CD4-positive, alpha-beta T cell treated with Interleukin-17A for 4 hours (primary cell): ENCODE measurements around the gene FXR2.
"Not testable (repeated sequence)": the region's sequence is repeated elsewhere in the genome, so short reads cannot be mapped to it uniquely, and the experiment has no call there.

ENCODE experiments used
- DNase-seq: peaks from one replicate; pipeline ENCODE4 v3.0.0-alpha.2; 2020; ENCODE audit warnings: mixed read lengths

FXR2 gene

DNA sequence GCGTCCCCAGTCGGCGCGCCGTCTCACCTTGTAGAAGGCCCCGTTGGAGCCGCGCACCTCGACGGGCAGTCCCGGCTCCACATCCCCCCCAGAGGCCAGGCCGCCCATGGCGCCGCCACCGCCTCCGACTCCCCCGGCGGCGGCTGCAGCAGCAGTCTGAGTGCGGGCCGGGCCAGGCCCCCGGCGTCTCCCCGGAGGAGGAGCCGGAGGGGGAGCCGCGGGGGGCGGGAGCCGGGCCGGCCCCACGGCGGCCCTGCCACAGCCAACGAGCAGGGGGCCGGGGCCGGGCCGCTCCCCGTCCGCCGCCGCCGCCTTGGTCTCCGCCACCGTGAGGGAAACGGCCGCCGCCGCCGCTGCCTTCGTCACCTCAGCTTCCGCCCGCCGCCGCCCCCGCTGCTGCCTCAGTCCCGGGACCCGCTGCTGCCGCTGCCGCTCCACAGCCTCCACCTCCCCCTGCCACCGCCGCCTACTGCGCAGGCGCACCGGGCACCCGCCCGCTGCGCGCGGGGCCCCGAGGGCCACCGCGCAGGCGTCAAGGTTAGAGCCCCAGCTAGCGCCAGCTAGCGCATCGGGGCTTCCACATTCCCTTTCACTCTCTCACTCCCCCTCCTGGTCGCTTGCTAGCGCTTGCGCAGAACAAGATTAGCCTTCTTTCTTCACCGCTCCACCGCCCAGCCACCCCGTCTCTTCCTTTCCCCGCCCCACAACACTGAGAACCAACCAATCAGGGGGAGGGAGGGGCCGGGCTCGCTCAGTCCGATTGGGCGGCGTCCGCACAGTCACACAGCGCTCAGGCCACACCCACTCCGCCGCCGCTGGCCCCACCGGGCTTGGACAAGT, at the start of gene FXR2:
TSS of gene FXR2 (minus strand) at position 473 of the 840 bp plus-strand sequence. CDS start at position 108, 365 bp downstream.
- peak; percentile 98 for DNase-seq

DNA sequence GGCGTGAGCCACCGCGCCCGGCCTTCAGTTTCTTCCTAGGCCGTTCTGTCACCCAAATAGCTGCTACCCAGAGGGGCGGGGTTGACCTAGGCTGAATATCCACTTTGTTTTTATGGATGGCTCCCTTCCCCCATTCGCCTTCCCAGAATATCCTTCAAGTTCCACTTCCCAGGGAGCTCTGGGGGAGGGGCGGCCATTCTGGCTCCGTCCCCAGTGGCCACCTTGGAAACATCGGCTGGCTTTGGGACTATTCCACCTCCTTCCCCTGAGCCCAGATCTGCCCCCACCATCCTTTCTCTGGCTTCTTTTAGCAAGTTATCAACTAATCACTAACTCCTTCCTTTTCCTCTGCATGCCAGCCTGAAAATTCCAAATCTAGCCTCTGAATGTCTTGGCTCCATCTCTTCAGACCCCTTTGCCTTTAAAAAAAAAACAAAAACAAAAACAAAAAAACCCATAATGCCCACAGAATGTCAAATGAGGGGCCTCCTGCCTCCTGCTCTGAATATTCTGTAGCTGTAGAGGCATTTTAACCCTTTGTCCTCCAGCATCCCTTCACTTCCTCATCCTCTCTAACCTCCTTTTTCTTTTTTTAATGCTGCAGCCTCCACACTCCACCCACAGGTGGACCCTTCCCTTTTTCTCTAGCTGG, 42.4 kb upstream of the FXR2 start:
- no peak for DNase-seq

DNA sequence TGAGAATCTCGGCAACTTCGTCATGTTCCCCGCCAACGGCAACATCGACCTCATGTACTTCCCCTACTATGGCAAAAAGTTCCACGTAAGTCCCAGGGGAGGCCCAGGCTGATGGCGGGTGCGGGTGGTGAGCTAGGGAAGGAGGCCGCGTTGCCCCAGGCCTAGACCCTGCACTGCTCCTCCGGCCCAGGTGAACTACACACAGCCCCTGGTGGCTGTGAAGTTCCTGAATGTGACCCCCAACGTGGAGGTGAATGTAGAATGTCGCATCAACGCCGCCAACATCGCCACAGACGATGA, 40.8 kb upstream of the FXR2 start:
- no peak for DNase-seq

DNA sequence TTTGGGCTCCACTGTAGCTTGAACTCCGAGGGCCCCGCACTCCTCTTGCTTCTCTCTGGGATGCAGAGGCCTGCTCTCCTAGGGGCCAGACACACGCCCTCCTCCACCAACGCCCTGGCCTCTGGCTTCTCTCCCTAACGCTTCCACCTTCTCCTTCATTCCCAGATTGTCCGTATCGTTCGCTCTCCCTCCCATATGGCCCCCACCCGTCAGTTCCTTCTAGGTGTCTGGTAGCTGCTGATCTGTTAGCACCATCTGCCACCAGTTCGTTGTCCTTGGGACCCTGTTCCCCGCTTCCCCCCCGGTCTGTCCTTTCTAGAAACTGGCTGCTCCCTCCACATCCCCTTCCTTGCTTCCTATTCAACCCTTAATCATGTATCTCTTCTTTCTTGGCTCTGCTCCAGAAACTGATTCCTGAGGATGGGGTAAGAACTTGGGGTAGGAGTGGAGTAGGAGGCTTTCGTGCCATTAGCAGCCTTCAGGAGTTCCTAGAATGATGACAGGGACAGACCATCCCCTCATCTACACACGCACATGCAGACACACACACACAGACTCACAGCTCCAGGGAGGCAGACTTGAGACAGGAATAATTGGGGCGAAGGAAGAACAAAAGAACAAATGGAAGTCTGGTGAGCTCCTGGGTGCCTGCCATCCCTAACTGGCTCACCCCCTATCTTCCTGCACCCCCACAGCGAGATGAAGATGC, 40.3 kb upstream of the FXR2 start:
- no peak for DNase-seq

DNA sequence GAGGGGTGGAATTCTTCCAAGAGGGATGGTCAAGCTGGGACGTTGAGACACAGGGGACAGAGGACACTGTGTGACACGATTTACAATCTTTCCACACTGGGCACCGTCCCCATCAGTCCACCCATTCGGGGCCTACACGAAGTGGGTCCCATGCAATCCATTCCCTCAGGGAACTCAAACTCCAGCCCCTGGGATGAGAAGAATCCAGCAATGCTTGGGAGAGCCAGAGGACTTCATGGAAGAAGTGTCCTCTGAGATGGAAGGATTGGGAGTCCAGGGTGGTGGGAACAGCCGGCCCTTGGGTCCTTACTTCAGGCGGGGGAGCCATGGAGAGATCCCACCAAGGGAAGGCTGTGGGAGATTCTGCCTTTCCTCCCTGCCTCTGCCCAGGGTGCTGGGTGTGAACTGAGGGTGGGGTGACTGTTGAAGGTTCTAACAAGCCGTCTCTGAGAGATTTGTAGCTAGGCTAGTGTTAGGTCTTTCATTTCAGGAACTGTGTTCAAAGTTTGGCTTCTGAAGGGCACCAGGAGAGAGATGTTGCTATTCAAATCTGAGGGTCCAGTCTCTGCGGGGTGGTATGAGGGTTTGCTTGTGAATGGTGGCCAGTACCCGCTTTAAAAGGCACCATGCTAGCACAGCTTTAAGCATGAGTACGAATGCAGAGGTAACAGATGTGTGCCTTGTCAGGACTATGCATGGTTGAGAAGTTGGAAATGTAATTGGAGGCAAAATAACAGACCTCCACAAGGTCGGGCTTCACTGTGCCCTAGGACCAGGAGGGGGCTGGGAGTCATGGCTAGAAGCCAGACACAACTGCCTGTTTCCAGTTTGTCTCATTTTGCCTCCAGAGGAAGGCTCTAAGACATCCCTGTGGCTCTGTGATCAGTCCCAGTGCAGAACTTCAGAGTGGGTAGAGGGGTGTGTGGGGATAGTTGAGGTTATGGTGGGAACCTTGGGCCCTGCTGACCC, 38.0 kb upstream of the FXR2 start:
- DNase-seq: no peak

DNA sequence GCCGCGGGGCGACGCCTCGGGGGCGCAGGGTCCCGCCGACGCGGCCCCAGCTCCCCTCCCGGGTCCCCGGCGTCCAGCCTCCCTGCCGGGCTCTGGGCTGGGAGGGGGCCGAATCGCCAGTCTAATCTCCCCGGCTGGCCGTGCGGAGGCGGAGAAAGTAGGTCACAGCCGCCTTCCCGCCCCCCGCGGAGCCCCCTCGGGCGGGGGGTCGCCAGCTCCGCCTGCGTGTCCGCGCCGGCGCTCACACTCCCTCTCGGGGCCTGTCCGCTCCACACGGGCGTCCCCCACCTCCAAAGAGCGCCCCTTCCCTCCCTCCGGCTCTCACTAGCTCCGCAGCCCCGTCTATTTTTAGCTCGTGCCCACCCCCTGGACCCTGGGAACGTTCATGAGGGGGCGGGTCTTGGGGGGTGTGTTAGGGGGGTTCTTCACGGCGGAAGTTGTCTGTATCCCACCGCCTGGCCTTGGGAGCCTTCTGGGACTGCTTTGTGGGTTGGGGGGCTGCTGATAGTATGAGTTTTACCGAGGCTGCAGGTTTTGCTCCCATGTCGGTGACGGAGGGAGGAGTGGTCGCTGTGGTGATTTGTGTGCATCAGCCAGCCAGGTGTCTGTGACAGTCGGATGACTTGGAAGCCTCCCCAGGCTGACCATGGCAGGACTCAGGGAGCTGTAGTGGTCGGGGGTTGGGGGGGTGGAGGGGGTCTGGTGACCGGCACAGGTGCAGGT, 37.1 kb upstream of the FXR2 start:
- DNase-seq: peak; percentile 7

DNA sequence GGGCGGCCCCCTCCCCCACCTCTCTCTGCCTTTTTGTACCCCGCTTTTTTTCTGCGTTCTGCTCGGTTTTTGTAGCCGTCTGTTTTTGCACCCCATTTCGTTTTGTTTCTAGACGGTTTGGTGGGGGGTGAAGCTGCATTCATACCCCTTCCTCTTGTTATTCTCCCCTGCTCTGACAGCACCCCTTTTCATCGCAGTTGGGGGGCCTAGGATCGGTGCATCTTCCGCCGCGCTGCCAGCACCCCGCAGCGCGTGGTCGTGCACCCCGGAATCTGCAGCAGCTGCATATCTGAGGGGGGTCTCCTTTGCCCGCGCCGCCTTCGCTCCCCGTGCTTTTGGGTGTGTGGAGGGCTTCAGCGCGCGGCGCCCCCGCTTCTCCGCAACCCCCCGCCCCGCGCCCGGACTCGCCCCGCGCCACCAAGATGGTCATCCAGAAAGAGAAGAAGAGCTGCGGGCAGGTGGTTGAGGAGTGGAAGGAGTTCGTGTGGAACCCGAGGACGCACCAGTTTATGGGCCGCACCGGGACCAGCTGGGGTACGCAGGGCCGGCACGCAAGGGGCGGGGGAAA, 36.5 kb upstream of the FXR2 start:
- peak; percentile 8 for DNase-seq

DNA sequence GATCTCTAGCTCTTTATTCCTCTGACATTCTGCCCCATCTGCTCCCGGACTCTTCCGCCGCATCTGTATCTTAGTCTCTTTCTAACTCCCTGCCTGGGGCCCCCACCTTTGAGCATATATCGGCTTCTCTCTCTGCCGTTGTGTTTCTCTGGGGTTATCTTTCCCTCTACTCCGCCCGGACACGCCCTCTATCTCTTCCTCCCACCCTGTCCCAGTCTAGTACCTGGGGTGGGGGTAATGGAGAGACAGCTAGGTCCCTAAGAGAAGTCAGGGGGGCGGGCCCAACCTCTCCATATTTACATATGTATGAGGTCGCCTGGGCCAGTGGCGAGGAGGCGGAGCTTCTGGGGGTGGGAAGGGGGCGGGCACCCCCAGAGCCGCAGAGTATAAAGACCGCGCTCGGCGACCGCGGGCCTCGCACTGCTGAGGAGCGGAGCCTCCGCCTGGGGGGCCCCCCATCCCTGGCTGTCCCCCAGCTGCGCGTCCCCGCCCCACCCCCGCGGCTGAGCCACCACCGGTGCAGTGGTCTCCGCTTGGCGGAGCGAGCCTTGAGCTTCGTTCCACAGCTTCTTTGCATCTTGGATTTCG, 35.9 kb upstream of the FXR2 start, which contains the start of gene ATP1B2:
TSS of gene ATP1B2 (plus strand) at position 418 of the 588 bp plus-strand sequence. CDS start 593 bp downstream, outside the sequence.
- peak; percentile 84 for DNase-seq

DNA sequence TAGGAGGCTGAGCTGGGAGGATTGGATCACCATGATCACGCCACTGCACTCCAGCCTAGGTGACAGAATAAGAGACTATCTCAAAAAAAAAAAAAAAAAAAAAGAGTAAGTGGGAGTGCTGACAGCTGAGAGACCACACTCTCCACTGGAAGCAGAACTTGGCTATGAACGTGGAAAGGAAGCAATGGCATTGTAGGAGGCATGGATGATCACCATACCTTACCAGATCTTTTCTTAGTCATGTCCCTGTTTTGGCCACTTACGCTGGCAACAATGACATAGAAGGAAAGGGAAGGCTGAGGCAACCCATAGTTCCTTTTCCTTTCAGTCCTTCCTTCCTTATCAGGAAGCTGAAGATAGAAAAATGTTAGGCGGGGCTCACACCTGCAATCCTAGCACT, 32.3 kb upstream of the FXR2 start:
- DNase-seq: no peak

DNA sequence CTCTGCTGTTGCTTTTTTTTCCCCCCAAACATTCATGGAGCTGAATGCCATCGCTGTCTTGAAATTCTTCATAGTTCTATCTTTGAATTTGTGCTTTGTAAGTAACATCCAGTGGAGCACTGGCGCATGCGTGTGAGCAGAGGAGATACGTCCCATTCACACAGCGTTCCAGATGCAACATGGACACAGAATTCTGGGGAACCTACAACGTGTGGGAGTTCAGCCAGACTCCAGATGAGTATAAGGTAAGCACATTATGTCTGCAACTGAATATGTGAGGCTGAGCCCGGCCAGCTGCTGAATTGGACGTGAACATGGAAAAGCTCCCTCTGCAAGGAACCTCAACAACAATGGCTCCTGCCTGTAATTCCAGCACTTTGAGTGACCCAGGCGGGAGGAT, 31.8 kb upstream of the FXR2 start:
- DNase-seq: no peak

DNA sequence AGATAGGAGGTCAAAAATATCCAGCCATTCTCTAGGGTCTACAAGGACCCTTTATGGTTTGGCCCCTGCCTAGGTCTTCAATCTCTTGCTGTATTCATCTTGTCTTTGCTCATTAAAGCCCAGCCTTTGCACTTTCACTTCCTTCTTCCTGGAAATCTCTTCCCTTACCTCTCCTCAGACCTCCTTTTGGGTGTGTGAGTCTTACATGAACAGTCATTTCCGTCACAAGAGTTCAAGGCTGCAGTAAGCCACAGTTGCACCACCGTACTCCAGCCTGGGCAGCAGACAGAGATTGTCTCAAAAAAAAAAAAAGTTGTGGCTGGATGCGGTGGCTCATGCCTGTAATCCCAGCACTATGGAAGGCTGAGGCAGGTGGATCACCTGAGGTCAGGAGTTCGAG, 30.1 kb upstream of the FXR2 start:
- DNase-seq: no peak

DNA sequence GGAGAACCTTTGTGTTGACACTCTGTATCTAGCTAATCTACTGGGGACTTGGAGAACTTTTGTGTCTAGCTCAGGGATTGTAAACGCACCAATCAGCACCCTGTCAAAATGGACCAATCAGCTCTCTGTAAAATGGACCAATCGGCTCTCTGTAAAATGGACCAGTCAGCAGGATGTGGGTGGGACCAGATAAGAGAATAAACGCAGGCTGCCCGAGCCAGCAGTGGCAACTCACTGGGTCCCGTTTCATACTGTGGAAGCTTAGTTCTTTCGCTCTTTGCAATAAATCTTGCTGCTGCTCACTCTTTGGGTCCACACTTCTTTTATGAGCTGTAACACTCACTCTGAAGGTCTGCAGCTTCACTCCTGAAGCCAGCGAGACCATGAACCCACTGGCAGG, 26.9 kb upstream of the FXR2 start:
- DNase-seq: not testable (repeated sequence)

DNA sequence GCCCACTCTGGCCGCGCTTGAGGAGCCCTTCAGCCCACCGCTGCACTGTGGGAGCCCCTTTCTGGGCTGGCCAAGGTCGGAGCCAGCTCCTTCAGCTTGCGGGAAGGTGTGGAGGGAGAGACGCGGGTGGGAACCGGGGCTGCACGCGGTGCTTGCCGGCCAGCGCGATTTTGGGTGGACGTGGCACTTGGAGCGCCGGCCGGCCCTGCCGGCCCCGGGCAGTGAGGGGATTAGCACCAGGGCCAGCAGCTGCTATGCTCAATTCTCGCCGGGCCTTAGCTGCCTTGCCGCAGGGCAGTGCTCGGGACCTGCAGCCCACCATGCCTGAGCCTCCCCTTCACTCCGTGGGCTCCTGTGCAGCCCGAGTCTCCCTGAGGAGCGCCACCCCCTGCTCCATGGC, 26.1 kb upstream of the FXR2 start:
- no peak for DNase-seq

DNA sequence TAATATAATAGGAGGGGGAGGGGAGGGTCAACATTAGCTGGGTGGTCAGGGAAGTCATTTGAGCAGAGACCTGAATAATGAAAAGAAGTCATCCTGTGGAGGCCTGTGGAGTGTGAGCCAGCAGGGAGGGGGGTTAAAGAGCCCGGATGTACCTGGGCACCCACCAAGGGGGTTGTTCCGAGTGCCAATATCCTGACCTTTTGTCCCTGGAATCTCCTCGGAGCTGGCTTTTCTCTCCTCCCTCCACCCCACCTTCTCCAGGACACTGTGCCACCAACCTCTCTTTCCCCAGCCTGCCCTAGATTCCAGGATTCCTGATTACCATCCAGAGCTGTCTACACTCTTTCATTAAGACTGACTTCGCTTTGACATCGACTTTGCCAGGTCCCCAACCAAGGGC, 21.5 kb upstream of the FXR2 start:
- DNase-seq: no peak

DNA sequence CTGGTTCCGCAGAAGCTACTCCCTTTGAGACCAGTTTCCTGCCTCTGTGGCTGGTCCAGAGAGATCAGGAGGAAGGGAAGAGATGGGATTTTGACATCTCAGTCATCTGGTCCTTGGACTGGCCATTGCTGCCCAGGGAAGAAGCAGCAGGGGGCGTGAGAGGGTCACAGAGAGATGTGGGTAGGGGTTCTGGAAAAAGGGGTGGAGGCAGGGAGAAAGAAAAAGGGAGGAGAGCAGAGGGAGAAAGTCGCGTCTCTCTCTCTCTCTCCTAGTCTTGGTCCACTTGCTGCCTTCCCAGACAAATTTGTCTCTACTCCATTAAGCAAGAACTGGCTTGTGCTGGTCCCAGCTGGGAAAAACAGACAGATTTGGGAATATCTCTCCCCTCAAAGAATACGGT, 19.7 kb upstream of the FXR2 start:
- peak; percentile 23 for DNase-seq

DNA sequence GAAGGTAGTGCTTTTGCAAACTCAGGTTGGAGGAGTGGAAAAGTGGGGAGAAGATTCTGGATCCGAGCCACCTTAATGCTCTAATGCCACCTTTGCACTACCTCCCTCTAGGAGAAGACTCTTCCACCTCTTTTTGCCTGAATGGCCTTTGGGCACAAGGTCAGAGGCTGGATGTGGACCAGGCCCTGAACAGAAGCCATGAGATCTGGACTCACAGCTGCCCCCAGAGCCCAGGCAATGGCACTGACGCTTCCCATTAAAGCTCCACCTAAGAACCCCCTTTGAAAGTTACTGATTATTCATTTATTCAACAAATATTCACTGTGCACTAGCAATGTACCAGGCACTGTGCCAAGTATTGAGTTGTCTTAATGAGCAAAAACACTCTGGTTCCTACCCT, 18.4 kb upstream of the FXR2 start:
- no peak for DNase-seq

DNA sequence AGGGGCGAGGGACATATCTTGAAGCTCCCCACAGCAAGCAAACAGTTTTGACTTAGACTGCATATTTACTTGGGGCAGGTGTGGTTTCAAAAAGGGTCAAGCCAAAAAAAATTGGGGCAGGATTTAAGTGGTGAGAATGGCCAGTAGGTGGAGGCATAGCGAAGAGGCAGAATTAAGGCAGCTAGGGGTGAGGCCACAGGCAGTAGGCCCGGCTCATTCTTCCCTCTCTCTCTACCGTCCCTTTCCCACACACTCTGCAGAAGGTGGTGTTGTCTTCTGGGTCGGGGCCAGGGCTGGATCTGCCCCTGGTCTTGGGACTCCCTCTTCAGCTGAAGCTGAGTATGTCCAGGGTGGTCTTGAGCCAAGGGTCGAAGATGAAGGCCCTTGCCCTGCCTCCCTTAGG, 17.8 kb upstream of the FXR2 start:
- peak; percentile 35 for DNase-seq

DNA sequence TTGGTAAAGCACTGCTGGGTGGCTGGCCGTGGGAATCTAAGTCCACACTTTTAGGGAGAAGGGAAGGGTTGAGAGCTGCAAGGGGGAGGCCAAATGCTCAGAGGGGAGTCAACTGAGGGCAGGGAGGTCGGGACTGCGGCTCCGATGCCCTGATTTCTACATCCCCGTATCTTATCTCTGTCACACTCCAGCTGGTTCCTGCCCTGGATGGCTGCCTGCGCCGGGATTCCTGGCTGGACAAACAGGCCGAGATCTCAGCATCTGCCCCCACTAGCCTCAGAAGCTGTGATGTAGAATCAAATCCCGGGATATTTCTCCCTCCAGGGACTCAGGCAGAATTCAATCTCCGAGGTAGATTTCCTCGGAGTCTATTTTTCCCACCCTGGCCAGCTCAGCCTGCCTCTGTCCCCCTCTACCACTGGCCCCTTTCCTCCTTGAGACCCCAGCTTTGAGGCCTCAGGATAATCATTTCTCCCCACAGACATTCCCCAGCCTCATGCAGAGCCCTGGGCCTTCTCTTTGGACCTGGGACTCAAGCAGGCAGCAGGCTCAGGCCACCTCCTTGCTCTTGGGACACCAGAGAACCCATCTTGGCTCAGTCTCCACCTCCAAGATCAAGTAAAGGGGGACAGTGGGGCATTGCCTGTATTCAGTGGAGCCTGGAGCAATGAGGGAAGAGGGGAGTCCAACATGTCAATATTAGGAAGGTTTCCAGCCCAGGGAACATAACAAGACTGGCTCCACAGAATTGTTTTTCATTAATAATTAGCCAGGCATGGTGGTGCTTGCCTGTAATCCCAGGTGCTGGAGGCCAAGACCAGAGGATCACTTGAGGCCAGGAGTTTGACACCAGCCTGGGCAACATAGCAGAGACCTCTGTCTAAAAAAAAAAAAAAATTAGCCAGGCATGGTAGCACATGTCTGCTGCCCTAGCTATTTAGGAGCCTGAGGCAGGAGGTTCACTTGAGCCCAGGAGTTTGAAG, 17.0 kb upstream of the FXR2 start:
- no peak for DNase-seq

DNA sequence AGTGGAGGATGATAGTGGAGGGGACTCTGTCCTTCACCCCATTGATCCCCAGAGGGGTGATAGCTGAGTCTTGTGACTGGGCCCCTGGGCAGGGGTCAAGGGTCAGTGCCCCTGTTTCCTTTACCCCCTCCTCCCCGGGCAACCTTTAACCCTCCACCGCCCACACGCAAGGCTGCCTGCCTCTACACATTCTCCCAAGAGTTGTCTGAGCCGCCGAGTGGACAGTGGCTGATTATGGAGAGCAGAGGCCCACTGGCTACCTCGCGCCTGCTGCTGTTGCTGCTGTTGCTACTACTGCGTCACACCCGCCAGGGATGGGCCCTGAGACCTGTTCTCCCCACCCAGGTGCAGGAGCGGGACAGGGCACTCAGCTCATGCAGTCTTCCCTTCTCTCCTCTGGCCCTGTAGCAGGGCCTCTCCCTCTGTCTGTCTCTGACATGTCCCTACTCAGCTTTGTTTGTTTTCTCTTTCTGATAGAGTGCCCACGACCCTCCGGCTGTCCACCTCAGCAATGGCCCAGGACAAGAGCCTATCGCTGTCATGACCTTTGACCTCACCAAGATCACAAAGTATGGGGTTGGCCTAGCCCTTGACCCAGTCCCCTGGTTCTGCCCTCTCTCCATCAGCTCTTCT, 15.4 kb upstream of the FXR2 start, which contains the start of gene SHBG:
TSS of gene SHBG (plus strand) at position 197 of the 633 bp plus-strand sequence. CDS start at position 235, 38 bp downstream.
- no peak for DNase-seq
